ENCODE results near the gene TOP1. TPM values are rescaled to one million over a fixed set of nuclear protein-coding genes. Genes with fewer than 3 reads are reported as not detected.

TOP1 gene
- total RNA-seq, 2 donors from 2014 or later, result 78.8 to 82.5 TPM

DNA sequence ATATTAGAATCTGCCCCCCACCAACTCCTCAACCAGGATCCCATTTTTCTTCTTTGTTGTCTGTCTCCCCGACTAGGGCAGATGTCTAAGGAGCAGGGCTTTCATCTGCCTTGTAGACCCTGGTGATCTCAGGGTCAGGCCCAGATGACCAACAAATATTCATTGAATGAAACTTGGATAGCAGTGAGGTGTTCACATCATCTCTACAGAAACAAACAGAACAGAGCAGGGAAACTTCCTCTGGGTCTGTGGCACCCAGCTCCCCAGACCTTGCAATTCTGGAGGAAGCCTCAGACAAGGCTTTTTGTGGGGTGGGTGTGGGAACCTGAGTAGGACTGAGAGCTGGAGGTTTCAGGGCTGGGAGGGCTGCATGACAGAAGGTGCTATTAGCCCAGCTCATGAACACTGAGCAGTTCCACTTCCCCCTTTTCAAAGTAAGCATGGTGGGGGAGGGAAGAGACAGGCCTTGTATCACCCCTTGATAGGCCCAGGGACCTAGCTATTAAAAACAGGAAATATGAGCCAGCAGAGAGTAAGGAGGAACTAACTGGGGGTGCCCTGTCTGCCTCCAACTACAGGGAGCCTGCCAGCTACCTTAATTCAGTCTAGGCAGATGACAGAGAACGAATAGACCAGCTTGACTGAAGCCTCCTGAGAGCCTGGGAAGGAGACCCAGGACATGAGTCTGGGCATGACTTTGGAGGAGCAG is 37.3 kb upstream of the TOP1 start:
- no peak overlapping the region for H3K27ac Mint-ChIP-seq
- Histone ChIP-seq H3K4me3 (ENCODE audit: low read length) (no peak overlapping the region), H3K4me1 (ENCODE audit: control insufficient read depth, insufficient read depth, low read length) (no peaks in the 10 kb centered on the region), H3K9me3 (ENCODE audit: control insufficient read depth, low read length) (no peaks in the 10 kb centered on the region), H3K27me3 (ENCODE audit: control insufficient read depth, insufficient read depth, low read length, poor library complexity, severe bottlenecking) (no peaks in the 10 kb centered on the region), H3K9ac (ENCODE audit: extremely low read depth, low read length, poor library complexity, severe bottlenecking) (no peak overlapping the region), H3K27ac (ENCODE audit: low read depth, low read length) (no peak overlapping the region), H3K36me3 (ENCODE audit: control insufficient read depth, insufficient read depth, low read length) (no peaks in the 10 kb centered on the region)
- TF ChIP-seq, protein P1, sequence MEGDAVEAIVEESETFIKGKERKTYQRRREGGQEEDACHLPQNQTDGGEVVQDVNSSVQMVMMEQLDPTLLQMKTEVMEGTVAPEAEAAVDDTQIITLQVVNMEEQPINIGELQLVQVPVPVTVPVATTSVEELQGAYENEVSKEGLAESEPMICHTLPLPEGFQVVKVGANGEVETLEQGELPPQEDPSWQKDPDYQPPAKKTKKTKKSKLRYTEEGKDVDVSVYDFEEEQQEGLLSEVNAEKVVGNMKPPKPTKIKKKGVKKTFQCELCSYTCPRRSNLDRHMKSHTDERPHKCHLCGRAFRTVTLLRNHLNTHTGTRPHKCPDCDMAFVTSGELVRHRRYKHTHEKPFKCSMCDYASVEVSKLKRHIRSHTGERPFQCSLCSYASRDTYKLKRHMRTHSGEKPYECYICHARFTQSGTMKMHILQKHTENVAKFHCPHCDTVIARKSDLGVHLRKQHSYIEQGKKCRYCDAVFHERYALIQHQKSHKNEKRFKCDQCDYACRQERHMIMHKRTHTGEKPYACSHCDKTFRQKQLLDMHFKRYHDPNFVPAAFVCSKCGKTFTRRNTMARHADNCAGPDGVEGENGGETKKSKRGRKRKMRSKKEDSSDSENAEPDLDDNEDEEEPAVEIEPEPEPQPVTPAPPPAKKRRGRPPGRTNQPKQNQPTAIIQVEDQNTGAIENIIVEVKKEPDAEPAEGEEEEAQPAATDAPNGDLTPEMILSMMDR (conservative IDR thresholded peaks at IDR 0.05), result no peak
- H3K9me3 Mint-ChIP-seq, result no peaks in the 10 kb centered on the region
- H3K27me3 Mint-ChIP-seq (ENCODE audit: insufficient read depth), result peaks cover 7% of the 10 kb centered on the region
- no peaks in the 10 kb centered on the region for H3K4me1 Mint-ChIP-seq
- DNase-seq, result no peak
- 83 to 100% methylated on average over 1 to 2 of the region's 2 CpGs for WGBS, 2 experiments (ENCODE audit: insufficient coverage in 1 of 2, insufficient read length in 1 of 2)
- H3K4me3 Mint-ChIP-seq, result no peak overlapping the region
- H3K36me3 Mint-ChIP-seq (ENCODE audit: low read depth), result no peaks in the 10 kb centered on the region

DNA sequence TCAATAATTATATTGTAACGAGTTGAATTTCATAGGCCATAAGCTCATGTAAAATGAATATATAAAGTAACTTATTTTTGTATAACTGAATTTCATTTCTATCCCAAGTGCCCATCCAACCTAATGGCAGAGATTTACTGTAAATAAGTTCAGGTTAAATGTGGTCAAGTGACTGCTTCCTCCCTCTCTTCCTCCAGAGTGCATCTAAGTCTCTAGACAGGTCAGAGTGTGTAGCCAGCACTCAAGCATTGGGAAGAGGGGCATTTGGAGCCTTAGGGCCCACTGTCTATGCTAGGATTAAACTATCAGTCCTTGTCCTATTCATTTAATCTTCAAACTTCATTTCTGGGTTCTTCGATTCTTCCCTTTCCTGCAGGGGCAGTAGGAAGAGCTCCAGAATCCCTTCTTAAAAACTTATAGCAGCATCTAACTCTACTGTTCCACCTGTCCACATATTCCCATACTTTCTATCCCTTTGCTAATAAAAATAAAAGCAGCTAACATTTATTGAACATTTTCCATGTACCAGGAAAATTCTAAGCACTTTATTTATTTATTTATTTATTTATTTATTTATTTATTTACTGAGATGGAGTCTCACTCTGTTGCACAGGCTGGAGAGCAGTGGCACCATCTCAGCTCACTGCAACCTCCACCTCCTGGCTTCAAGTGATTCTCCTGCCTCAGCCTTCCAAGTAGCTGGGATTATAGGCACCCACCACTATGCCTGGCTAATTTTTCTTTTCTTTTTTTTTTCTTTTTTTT is 36.1 kb upstream of the TOP1 start:
- no peak overlapping the region for H3K4me3 ChIP-seq (ENCODE audit: low read length)
- WGBS, 2 experiments (ENCODE audit: insufficient coverage in 1 of 2, insufficient read length in 1 of 2), result 94 to 100% methylated on average over 1 of the region's 2 CpGs
- TF ChIP-seq, protein P1 (conservative IDR thresholded peaks at IDR 0.05), result no peak
- H3K9me3 ChIP-seq (ENCODE audit: control insufficient read depth, low read length), result no peaks in the 10 kb centered on the region
- Mint-ChIP-seq H3K27me3 (ENCODE audit: insufficient read depth) (peaks cover 7% of the 10 kb centered on the region), H3K9me3 (no peaks in the 10 kb centered on the region), H3K4me1 (peaks cover 6% of the 10 kb centered on the region), H3K4me3 (no peak overlapping the region), H3K27ac (no peak overlapping the region), H3K36me3 (ENCODE audit: low read depth) (no peaks in the 10 kb centered on the region)
- H3K9ac ChIP-seq (ENCODE audit: extremely low read depth, low read length, poor library complexity, severe bottlenecking), result no peak overlapping the region
- no peaks in the 10 kb centered on the region for H3K27me3 ChIP-seq (ENCODE audit: control insufficient read depth, insufficient read depth, low read length, poor library complexity, severe bottlenecking)
- H3K36me3 ChIP-seq (ENCODE audit: control insufficient read depth, insufficient read depth, low read length), result no peaks in the 10 kb centered on the region
- no peak overlapping the region for H3K27ac ChIP-seq (ENCODE audit: low read depth, low read length)
- no peak for DNase-seq
- H3K4me1 ChIP-seq (ENCODE audit: control insufficient read depth, insufficient read depth, low read length), result no peaks in the 10 kb centered on the region

DNA sequence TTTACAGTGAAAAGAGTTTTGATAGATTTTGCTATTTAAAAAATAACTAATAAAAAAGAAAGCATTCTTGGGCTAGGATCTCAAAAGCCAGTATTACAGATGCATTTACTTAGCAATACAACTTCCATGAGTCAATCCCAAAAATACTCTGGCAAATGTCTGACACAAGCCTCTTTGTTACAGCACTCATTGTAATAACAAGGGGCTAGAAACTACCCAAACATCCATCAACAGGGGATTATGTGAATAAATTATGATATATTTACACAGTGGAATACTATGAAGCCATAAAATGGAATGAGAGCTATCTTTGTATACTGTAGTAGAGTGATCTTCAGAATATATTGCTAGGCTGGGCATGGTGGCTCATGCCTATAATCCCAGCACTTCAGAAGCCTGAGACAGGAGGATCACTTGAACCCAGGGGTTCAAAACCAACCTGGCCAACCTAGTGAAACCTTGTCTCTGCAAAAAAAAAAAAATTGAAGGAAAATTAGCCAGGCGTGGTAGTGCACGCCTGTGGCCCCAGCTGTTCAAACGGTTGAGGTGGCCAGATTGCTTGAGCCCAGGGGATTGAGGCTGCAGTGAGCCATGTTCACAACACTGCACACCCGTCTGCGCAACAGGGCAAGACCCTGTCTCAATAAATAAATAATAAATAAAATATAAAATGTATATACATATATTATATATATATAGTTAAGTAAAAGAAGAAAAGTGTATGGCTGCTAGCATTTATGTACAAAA is 34.7 kb upstream of the TOP1 start:
- H3K9ac ChIP-seq (ENCODE audit: extremely low read depth, low read length, poor library complexity, severe bottlenecking), result no peak overlapping the region
- no peaks in the 10 kb centered on the region for H3K4me1 ChIP-seq (ENCODE audit: control insufficient read depth, insufficient read depth, low read length)
- no peaks in the 10 kb centered on the region for H3K36me3 ChIP-seq (ENCODE audit: control insufficient read depth, insufficient read depth, low read length)
- no peak for DNase-seq
- WGBS, 2 experiments (ENCODE audit: insufficient coverage in 1 of 2, insufficient read length in 1 of 2), result 86 to 94% methylated on average over 3 of the region's 5 CpGs
- no peak overlapping the region for H3K27ac ChIP-seq (ENCODE audit: low read depth, low read length)
- Mint-ChIP-seq H3K4me1 (peaks cover 6% of the 10 kb centered on the region), H3K4me3 (no peak overlapping the region), H3K27ac (no peak overlapping the region), H3K9me3 (no peaks in the 10 kb centered on the region), H3K27me3 (ENCODE audit: insufficient read depth) (peaks cover 7% of the 10 kb centered on the region), H3K36me3 (ENCODE audit: low read depth) (no peaks in the 10 kb centered on the region)
- H3K4me3 ChIP-seq (ENCODE audit: low read length), result no peak overlapping the region
- no peaks in the 10 kb centered on the region for H3K27me3 ChIP-seq (ENCODE audit: control insufficient read depth, insufficient read depth, low read length, poor library complexity, severe bottlenecking)
- H3K9me3 ChIP-seq (ENCODE audit: control insufficient read depth, low read length), result no peaks in the 10 kb centered on the region
- TF ChIP-seq, protein P1 (conservative IDR thresholded peaks at IDR 0.05), result no peak
